ENCODE measurements around the gene ANKRD13B.

DNA sequence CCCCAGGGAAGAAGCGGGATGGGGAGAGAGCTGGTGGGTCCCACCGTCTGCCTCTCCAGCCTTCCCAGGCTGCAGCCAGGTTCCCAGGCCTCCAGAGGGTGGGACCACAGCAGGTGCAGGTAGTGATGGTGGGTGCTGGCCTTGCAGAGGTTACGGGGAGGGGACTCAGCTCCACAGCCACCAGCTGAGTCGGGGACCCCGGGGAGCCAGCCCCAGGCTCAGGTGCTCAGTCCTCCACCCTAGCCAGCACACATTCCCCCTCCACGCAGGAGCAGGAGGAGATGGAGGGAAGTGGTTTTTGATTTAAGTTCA lies 19.4 kb upstream of the ANKRD13B start:
- TF ChIP-seq, protein P1, sequence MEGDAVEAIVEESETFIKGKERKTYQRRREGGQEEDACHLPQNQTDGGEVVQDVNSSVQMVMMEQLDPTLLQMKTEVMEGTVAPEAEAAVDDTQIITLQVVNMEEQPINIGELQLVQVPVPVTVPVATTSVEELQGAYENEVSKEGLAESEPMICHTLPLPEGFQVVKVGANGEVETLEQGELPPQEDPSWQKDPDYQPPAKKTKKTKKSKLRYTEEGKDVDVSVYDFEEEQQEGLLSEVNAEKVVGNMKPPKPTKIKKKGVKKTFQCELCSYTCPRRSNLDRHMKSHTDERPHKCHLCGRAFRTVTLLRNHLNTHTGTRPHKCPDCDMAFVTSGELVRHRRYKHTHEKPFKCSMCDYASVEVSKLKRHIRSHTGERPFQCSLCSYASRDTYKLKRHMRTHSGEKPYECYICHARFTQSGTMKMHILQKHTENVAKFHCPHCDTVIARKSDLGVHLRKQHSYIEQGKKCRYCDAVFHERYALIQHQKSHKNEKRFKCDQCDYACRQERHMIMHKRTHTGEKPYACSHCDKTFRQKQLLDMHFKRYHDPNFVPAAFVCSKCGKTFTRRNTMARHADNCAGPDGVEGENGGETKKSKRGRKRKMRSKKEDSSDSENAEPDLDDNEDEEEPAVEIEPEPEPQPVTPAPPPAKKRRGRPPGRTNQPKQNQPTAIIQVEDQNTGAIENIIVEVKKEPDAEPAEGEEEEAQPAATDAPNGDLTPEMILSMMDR (IDR thresholded peaks at IDR 0.05): no peak
- TF ChIP-seq POLR2A (IDR thresholded peaks at IDR 0.05) (no peak), POLR2AphosphoS5 (IDR thresholded peaks at IDR 0.05) (no peak)
